IMR-90 (cell line): ENCODE measurements around the gene STUM. TPM values are rescaled to one million over a fixed set of nuclear protein-coding genes. Genes with fewer than 3 reads are reported as not detected.

Experiments
- ATAC-seq: fragments of 200-7000 bp; cut with Tn5 transposase; 2 replicates; pipeline ENCODE4 v1.9.1; 2020; ENCODE audit warnings: low read depth, mild to moderate bottlenecking, moderate library complexity
- BruUV-seq: library from RNA; stranded (reverse); fragments of 400-500 nt; replicated peaks from 2 replicates; lab custom pipeline; 2021; lab: Mats Ljungman, UMichigan
- CTCF ChIA-PET: fragments of 300-600 bp; formaldehyde crosslinking; extraction: SDS; loops from one replicate; lab custom pipeline; 2021; ENCODE audit warnings: antibody characterized with exemption; lab: Yijun Ruan, JAX
- POLR2A ChIA-PET: fragments of 300-600 bp; sonication (Branson Sonifier 250); formaldehyde crosslinking; loops from one replicate; lab custom pipeline; 2022; ENCODE audit warnings: antibody characterized with exemption; ENCODE audit not compliant: unreplicated experiment; lab: Charles Lee
- DNase-seq: peaks from one replicate; pipeline ENCODE4 v3.0.0; 2013
- H2AFZ ChIP-seq: replicated peaks from 2 replicates; pipeline ENCODE3; 2013; ENCODE audit warnings: low read length, mild to moderate bottlenecking; ENCODE audit not compliant: poor library complexity
- H2AK5ac ChIP-seq: 2 replicates; pipeline ENCODE4 v1.6.1; 2013; ENCODE audit warnings: low read depth, low read length, inconsistent platforms
- H2AK9ac ChIP-seq: replicated peaks from 2 replicates; pipeline ENCODE3; 2013; ENCODE audit warnings: mild to moderate bottlenecking, low read depth, low read length, moderate library complexity; ENCODE audit not compliant: poor library complexity
- H2BK120ac ChIP-seq: 2 replicates; pipeline ENCODE4 v1.6.1; 2013; ENCODE audit warnings: low read depth, low read length, inconsistent platforms
- H2BK15ac ChIP-seq: 3 replicates; pipeline ENCODE4 v1.6.1; 2013; ENCODE audit warnings: low read depth, low read length, inconsistent platforms
- H2BK20ac ChIP-seq: 2 replicates; pipeline ENCODE4 v1.6.1; 2013; ENCODE audit warnings: low read depth, mild to moderate bottlenecking, inconsistent platforms, low read length, moderate library complexity
- H2BK5ac ChIP-seq: 2 replicates; pipeline ENCODE4 v1.6.1; 2013; ENCODE audit warnings: mild to moderate bottlenecking, low read depth, low read length, inconsistent platforms; ENCODE audit not compliant: poor library complexity, severe bottlenecking
- H3K14ac ChIP-seq: replicated peaks from 2 replicates; pipeline ENCODE4 v1.6.1; 2013; ENCODE audit warnings: low read depth, low read length, inconsistent platforms
- H3K18ac ChIP-seq: 2 replicates; pipeline ENCODE4 v1.6.1; 2013; ENCODE audit warnings: low read depth, low read length, control low read depth
- H3K23ac ChIP-seq: 2 replicates; pipeline ENCODE4 v1.6.1; 2013; ENCODE audit warnings: low read depth, low read length, inconsistent platforms
- H3K27ac ChIP-seq: 2 replicates; pipeline ENCODE4 v1.5.1; 2013; ENCODE audit warnings: mild to moderate bottlenecking, control low read depth, low read length; ENCODE audit not compliant: insufficient read depth
- H3K27me3 ChIP-seq: 2 replicates; pipeline ENCODE4 v1.6.1; 2013; ENCODE audit warnings: low read length; ENCODE audit not compliant: control insufficient read depth, insufficient read depth
- H3K36me3 ChIP-seq: 2 replicates; pipeline ENCODE4 v1.6.1; 2013; ENCODE audit warnings: low read length, mixed read lengths; ENCODE audit not compliant: control insufficient read depth, insufficient read depth
- H3K4ac ChIP-seq: 2 replicates; pipeline ENCODE4 v1.6.1; 2013; ENCODE audit warnings: low read depth, low read length, inconsistent platforms
- H3K4me1 ChIP-seq: 2 replicates; pipeline ENCODE4 v1.6.1; 2013; ENCODE audit warnings: low read length, mixed read lengths; ENCODE audit not compliant: control insufficient read depth, insufficient read depth
- H3K4me2 ChIP-seq: 2 replicates; pipeline ENCODE4 v1.6.1; 2013; ENCODE audit warnings: low read depth, mild to moderate bottlenecking, control low read depth, low read length, moderate library complexity
- H3K4me3 ChIP-seq: 2 replicates; pipeline ENCODE4 v1.5.1; 2013; ENCODE audit warnings: low read depth, mild to moderate bottlenecking, control low read depth, low read length, moderate library complexity; ENCODE audit not compliant: insufficient read depth
- H3K56ac ChIP-seq: 2 replicates; pipeline ENCODE4 v1.6.1; 2013; ENCODE audit warnings: low read length, inconsistent platforms; ENCODE audit not compliant: insufficient read depth; ENCODE audit errors: extremely low read depth
- H3K79me1 ChIP-seq, 2 experiments: 2 replicates each; pipeline ENCODE4 v1.6.1; 2013; ENCODE audit warnings: low read length in 2 of 2, inconsistent platforms in 1 of 2, low read depth in 1 of 2
- H3K9ac ChIP-seq: 2 replicates; pipeline ENCODE4 v1.6.1; 2013; ENCODE audit warnings: low read depth, low read length, control low read depth
- H3K9me1 ChIP-seq: 2 replicates; pipeline ENCODE4 v1.6.1; 2013; ENCODE audit warnings: low read length, inconsistent platforms; ENCODE audit not compliant: insufficient read depth
- H3K9me3 ChIP-seq: 2 replicates; pipeline ENCODE4 v1.6.1; 2013; ENCODE audit warnings: low read length; ENCODE audit not compliant: control insufficient read depth, insufficient read depth
- H4K20me1 ChIP-seq: 2 replicates; pipeline ENCODE4 v1.6.1; 2013; ENCODE audit warnings: low read length, inconsistent platforms; ENCODE audit not compliant: insufficient read depth
- H4K5ac ChIP-seq: 2 replicates; pipeline ENCODE4 v1.6.1; 2013; ENCODE audit warnings: mild to moderate bottlenecking, low read depth, low read length, control low read depth
- H4K8ac ChIP-seq, 2 experiments: 2 replicates each; pipeline ENCODE4 v1.6.1; 2013; ENCODE audit warnings: low read depth in 2 of 2, low read length in 2 of 2, control low read depth in 1 of 2, inconsistent platforms in 1 of 2
- H4K91ac ChIP-seq: 2 replicates; pipeline ENCODE4 v1.6.1; 2013; ENCODE audit warnings: low read depth, low read length, inconsistent platforms; ENCODE audit not compliant: insufficient read depth
- BHLHE40 ChIP-seq: fragments of 150-350 bp; IDR thresholded peaks from 2 replicates; pipeline ENCODE4 v1.6.1; 2016; ENCODE audit warnings: mild to moderate bottlenecking, low read depth, low read length
- CEBPB ChIP-seq: IDR thresholded peaks from 2 replicates; pipeline ENCODE4 v1.6.1; 2012; ENCODE audit warnings: low read depth, low read length, improper control_type of control experiment
- CHD1 ChIP-seq: IDR thresholded peaks from 2 replicates; pipeline ENCODE4 v1.6.1; 2012; ENCODE audit warnings: low read depth, low read length, improper control_type of control experiment
- CTCF ChIP-seq: conservative IDR thresholded peaks from 2 replicates; pipeline ENCODE4 v1.5.1; 2012; ENCODE audit warnings: mild to moderate bottlenecking, low read depth, low read length, improper control_type of control experiment
- ELK1 ChIP-seq: fragments of 150-350 bp; IDR thresholded peaks from 2 replicates; pipeline ENCODE4 v1.6.1; 2016; ENCODE audit warnings: low read depth, mild to moderate bottlenecking, low read length, moderate library complexity, borderline replicate concordance
- FOS ChIP-seq: fragments of 150-350 bp; IDR thresholded peaks from 2 replicates; pipeline ENCODE4 v1.6.1; 2016; ENCODE audit warnings: low read depth, low read length
- MAFK ChIP-seq: IDR thresholded peaks from 2 replicates; pipeline ENCODE4 v1.6.1; 2012; ENCODE audit warnings: low read depth, low read length, improper control_type of control experiment
- MAZ ChIP-seq: IDR thresholded peaks from 2 replicates; pipeline ENCODE4 v1.6.1; 2012; ENCODE audit warnings: low read depth, mild to moderate bottlenecking, low read length, improper control_type of control experiment, moderate library complexity, borderline replicate concordance
- MXI1 ChIP-seq: IDR thresholded peaks from 2 replicates; pipeline ENCODE4 v1.6.1; 2012; ENCODE audit warnings: low read depth, mild to moderate bottlenecking, low read length, moderate library complexity, borderline replicate concordance
- NFE2L2 ChIP-seq: fragments of 150-350 bp; IDR thresholded peaks from 2 replicates; pipeline ENCODE4 v1.6.1; 2016; ENCODE audit warnings: low read depth, mild to moderate bottlenecking, low read length
- POLR2A ChIP-seq: IDR thresholded peaks from 2 replicates; pipeline ENCODE4 v1.6.1; 2012; ENCODE audit warnings: mild to moderate bottlenecking, low read depth, low read length
- RAD21 ChIP-seq: IDR thresholded peaks from 2 replicates; pipeline ENCODE4 v1.6.1; 2012; ENCODE audit warnings: low read length, improper control_type of control experiment
- RCOR1 ChIP-seq: IDR thresholded peaks from 2 replicates; pipeline ENCODE4 v1.6.1; 2012; ENCODE audit warnings: mild to moderate bottlenecking, low read length, improper control_type of control experiment; ENCODE audit not compliant: insufficient replicate concordance
- RFX5 ChIP-seq: IDR thresholded peaks from 2 replicates; pipeline ENCODE4 v1.8.0; 2012; ENCODE audit warnings: low read depth, mild to moderate bottlenecking, low read length, moderate library complexity
- SMC3 ChIP-seq: fragments of 150-350 bp; IDR thresholded peaks from 2 replicates; pipeline ENCODE4 v1.6.1; 2016; ENCODE audit warnings: low read depth, mild to moderate bottlenecking, antibody characterized with exemption, low read length, moderate library complexity
- USF2 ChIP-seq: fragments of 150-350 bp; IDR thresholded peaks from 2 replicates; pipeline ENCODE4 v1.6.1; 2017; ENCODE audit warnings: mild to moderate bottlenecking, antibody characterized with exemption, low read length, low read depth
- WGBS, 2 experiments: methylation state at CpG; one replicate each; pipeline versions ENCODE4 v1.1.5 to v1.1.7; 2013; ENCODE audit warnings: missing lambda C conversion rate in 2 of 2; ENCODE audit not compliant: insufficient read length in 1 of 2; ENCODE audit errors: extremely low coverage in 2 of 2; 5-methylcytosine and 5-hydroxymethylcytosine counted together
- dilution Hi-C: fragments of 300-500 bp; cut with HindIII; formaldehyde crosslinking; loops from one replicate; pipeline ENCODE4 v1.14.3; 2018; ENCODE audit warnings: low sequenced_read_pairs; ENCODE audit not compliant: unreplicated experiment
- in situ Hi-C: fragments of 300-500 bp; cut with MboI; formaldehyde crosslinking; loops from 3 replicates; pipeline ENCODE4 v1.14.3; 2019; ENCODE audit warnings: low sequenced_read_pairs, inconsistent platforms, mixed read lengths
- intact Hi-C: fragments of 100-400 bp; cut with micrococcal nuclease; formaldehyde crosslinking; loops from 2 replicates; pipeline ENCODE4 v1.10.0; 2022
- polyA plus RNA-seq, 3 experiments: library from polyadenylated mRNA; depleted of rRNA; stranded (reverse); fragments of >200 nt; gene quantifications; 2 replicates each; pipeline ENCODE4 v1.2.3, GENCODE V29; 2012; ENCODE audit warnings: low replicate concordance in 1 of 3
- total RNA-seq: library from RNA; depleted of rRNA; stranded (reverse); fragments of >200 nt; gene quantifications from 2 replicates; pipeline ENCODE4 v1.2.3, GENCODE V29; 2012

STUM gene
- total and polyA plus RNA-seq, 2 of the 4 experiments (the other 2 are of a cell fraction), result not detected

- no peaks in the 10 kb centered on the region; the same call in 1 of the 2 replicates for H3K36me3 ChIP-seq
- CTCF ChIA-PET, result no interaction called here
- no TSS peak for BruUV-seq
- no peak overlapping the region for H2BK5ac ChIP-seq
- H2BK15ac ChIP-seq, result no peak overlapping the region
- H3K79me1 ChIP-seq, result no peaks in the 10 kb centered on the region
- no peaks in the 10 kb centered on the region for H4K20me1 ChIP-seq
- no peak overlapping the region for H3K9ac ChIP-seq
- in situ Hi-C loops, result loop anchor here (5.0 to 10.0 kb wide), 3 partner anchors 95 to 795 kb away; partner anchors contain the start of gene ITPKB
- no peak overlapping the region for H4K91ac ChIP-seq
- no peak overlapping the region for H3K27ac ChIP-seq
- no peak overlapping the region for H3K14ac ChIP-seq
- DNase-seq (no peak), ATAC-seq (no peak)
- no peak overlapping the region for H3K56ac ChIP-seq
- no peak overlapping the region for H3K4me2 ChIP-seq
- H3K9me3 ChIP-seq, result no peaks in the 10 kb centered on the region
- H3K4me3 ChIP-seq, result no peak overlapping the region
- dilution Hi-C loops, result no loop called here
- intact Hi-C loops, result no loop called here
- POLR2A ChIA-PET, result no interaction called here
- H2AK9ac ChIP-seq, result no peak overlapping the region
- H3K9me1 ChIP-seq, result peaks cover 2% of the 10 kb centered on the region; the same call in 1 of the 2 replicates
- H2AK5ac ChIP-seq, result no peak overlapping the region
- H3K4ac ChIP-seq, result no peak overlapping the region
- peaks cover 10% of the 10 kb centered on the region for H3K4me1 ChIP-seq
- H3K23ac ChIP-seq, result no peak overlapping the region
- H3K27me3 ChIP-seq, result no peaks in the 10 kb centered on the region
- TF ChIP-seq MXI1, result no peak
- TF ChIP-seq CHD1, result no peak
- no peak for TF ChIP-seq USF2
- TF ChIP-seq RFX5, result no peak
- no peak for TF ChIP-seq ELK1
- TF ChIP-seq SMC3, result no peak
- TF ChIP-seq RAD21, result no peak
- no peak for TF ChIP-seq CTCF
- TF ChIP-seq CEBPB, result no peak
- no peak for TF ChIP-seq MAFK
- no peak for TF ChIP-seq FOS
- no peak for TF ChIP-seq NFE2L2
- no peak for TF ChIP-seq RCOR1
- TF ChIP-seq BHLHE40, result no peak
- TF ChIP-seq MAZ, result no peak
- TF ChIP-seq POLR2A, result no peak
- H4K5ac ChIP-seq, result no peak overlapping the region
- 90% methylated on average over 2 of the region's 18 CpGs; no CpG with 5 or more reads in 1 of the 2 experiments for WGBS, 2 experiments
- H2BK120ac ChIP-seq, result no peak overlapping the region
- H3K18ac ChIP-seq, result no peak overlapping the region
- H4K8ac ChIP-seq, result no peak overlapping the region
- H2AFZ ChIP-seq, result no peak overlapping the region
- H2BK20ac ChIP-seq, result no peak overlapping the region
Measured at GRCh38 chr1:226639631-226640061, 91.1 kb downstream of the STUM start.
